ENCODE measurements around the gene SKAP2.

DNA sequence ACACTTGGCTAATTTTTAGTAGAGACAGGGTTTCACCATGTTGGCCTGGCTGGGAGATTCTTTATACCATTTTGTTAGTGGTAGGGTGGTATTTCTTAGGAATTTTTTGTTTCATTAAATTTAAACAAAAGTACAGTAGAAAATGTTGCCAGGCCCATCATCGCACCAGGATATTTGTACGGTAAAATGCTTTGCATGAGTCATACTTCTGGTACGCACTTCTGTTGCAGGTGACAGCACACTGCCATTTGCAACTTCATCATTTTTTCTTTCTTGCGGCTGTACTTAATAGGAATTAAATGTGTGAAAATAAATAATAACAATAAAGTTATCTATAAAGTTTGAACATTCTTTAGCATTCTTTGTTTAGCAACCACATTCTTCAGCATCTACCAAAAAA is 195.6 kb downstream of the SKAP2 start:
- no peak for TF ChIP-seq SIN3A (IDR thresholded peaks at IDR 0.05; ENCODE audit: borderline replicate concordance, insufficient read depth, low read depth, low read length)
- TF ChIP-seq, protein P1, sequence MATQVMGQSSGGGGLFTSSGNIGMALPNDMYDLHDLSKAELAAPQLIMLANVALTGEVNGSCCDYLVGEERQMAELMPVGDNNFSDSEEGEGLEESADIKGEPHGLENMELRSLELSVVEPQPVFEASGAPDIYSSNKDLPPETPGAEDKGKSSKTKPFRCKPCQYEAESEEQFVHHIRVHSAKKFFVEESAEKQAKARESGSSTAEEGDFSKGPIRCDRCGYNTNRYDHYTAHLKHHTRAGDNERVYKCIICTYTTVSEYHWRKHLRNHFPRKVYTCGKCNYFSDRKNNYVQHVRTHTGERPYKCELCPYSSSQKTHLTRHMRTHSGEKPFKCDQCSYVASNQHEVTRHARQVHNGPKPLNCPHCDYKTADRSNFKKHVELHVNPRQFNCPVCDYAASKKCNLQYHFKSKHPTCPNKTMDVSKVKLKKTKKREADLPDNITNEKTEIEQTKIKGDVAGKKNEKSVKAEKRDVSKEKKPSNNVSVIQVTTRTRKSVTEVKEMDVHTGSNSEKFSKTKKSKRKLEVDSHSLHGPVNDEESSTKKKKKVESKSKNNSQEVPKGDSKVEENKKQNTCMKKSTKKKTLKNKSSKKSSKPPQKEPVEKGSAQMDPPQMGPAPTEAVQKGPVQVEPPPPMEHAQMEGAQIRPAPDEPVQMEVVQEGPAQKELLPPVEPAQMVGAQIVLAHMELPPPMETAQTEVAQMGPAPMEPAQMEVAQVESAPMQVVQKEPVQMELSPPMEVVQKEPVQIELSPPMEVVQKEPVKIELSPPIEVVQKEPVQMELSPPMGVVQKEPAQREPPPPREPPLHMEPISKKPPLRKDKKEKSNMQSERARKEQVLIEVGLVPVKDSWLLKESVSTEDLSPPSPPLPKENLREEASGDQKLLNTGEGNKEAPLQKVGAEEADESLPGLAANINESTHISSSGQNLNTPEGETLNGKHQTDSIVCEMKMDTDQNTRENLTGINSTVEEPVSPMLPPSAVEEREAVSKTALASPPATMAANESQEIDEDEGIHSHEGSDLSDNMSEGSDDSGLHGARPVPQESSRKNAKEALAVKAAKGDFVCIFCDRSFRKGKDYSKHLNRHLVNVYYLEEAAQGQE (IDR thresholded peaks at IDR 0.05; ENCODE audit: insufficient read depth in 1 of 2, low read depth in 2 of 2, low read length in 1 of 2): no peak
- TF ChIP-seq, protein P2, sequence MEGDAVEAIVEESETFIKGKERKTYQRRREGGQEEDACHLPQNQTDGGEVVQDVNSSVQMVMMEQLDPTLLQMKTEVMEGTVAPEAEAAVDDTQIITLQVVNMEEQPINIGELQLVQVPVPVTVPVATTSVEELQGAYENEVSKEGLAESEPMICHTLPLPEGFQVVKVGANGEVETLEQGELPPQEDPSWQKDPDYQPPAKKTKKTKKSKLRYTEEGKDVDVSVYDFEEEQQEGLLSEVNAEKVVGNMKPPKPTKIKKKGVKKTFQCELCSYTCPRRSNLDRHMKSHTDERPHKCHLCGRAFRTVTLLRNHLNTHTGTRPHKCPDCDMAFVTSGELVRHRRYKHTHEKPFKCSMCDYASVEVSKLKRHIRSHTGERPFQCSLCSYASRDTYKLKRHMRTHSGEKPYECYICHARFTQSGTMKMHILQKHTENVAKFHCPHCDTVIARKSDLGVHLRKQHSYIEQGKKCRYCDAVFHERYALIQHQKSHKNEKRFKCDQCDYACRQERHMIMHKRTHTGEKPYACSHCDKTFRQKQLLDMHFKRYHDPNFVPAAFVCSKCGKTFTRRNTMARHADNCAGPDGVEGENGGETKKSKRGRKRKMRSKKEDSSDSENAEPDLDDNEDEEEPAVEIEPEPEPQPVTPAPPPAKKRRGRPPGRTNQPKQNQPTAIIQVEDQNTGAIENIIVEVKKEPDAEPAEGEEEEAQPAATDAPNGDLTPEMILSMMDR (IDR thresholded peaks at IDR 0.05): no peak
- no peak for TF ChIP-seq POLR2AphosphoS5 (IDR thresholded peaks at IDR 0.05; ENCODE audit: low read depth, low read length)

Data from Panc1 (cell line).